HEK293 (cell line): ENCODE data around the gene CALML4.

Source experiments
- CTCF ChIA-PET: fragments of 350-600 bp; formaldehyde crosslinking; extraction: SDS; loops from one replicate; lab custom pipeline; 2021; ENCODE audit warnings: antibody characterized with exemption; lab: Yijun Ruan, JAX
- POLR2A ChIA-PET: fragments of 300-600 bp; formaldehyde crosslinking; extraction: SDS; loops from one replicate; lab custom pipeline; 2020; ENCODE audit warnings: antibody characterized with exemption, inconsistent platforms; lab: Yijun Ruan, JAX
- H3K27ac ChIP-seq: fragments of 200-500 bp; sonication (Bioruptor generic); 2 replicates; pipeline ENCODE4 v1.5.1; 2014; ENCODE audit warnings: low read depth, low read length, control low read depth, inconsistent platforms; ENCODE audit errors: extremely low read depth
- H3K36me3 ChIP-seq, 2 experiments: fragments of 200-500 bp in 1 of 2; sonication (Bioruptor generic) in 1 of 2; 1 replicate in 1 of 2; 2 replicates in 1 of 2; pipeline ENCODE4 v1.5.1; 2014 to 2017; ENCODE audit warnings: inconsistent platforms in 2 of 2, low read length in 2 of 2; ENCODE audit not compliant: control insufficient read depth in 2 of 2, insufficient read depth in 1 of 2
- H3K4me1 ChIP-seq: fragments of 200-500 bp; sonication (Bioruptor generic); 2 replicates; pipeline ENCODE4 v1.5.1; 2014; ENCODE audit warnings: mild to moderate bottlenecking, low read length, inconsistent platforms; ENCODE audit not compliant: control insufficient read depth, insufficient read depth
- H3K4me3 ChIP-seq: 2 replicates; pipeline ENCODE4 v1.5.1; 2011; ENCODE audit warnings: low read depth, mild to moderate bottlenecking, control low read depth, low read length, moderate library complexity
- H3K9me3 ChIP-seq: fragments of 200-500 bp; sonication (Bioruptor generic); 2 replicates; pipeline ENCODE4 v1.5.1; 2014; ENCODE audit warnings: low read depth, low read length, inconsistent platforms; ENCODE audit not compliant: control insufficient read depth, insufficient read depth
- GLIS1 ChIP-seq: fragments of 450-650 bp; formaldehyde crosslinking; IDR thresholded peaks from 2 replicates; pipeline ENCODE4 v1.5.1; 2016; ENCODE audit warnings: missing biosample characterization, missing genetic modification characterization
- PRDM1 ChIP-seq: fragments of 450-650 bp; formaldehyde crosslinking; IDR thresholded peaks from 2 replicates; pipeline ENCODE4; 2016; ENCODE audit warnings: missing biosample characterization, missing genetic modification characterization
- ZNF146 ChIP-seq: fragments of 450-650 bp; formaldehyde crosslinking; IDR thresholded peaks from 2 replicates; pipeline ENCODE4 v1.5.1; 2016; ENCODE audit warnings: missing biosample characterization, missing genetic modification characterization
- ZNF2 ChIP-seq: fragments of 450-650 bp; formaldehyde crosslinking; IDR thresholded peaks from 2 replicates; pipeline ENCODE4 v1.5.1; 2016; ENCODE audit warnings: missing biosample characterization, missing genetic modification characterization
- ZNF24 ChIP-seq: fragments of 450-650 bp; formaldehyde crosslinking; IDR thresholded peaks from 2 replicates; pipeline ENCODE4 v1.5.1; 2016; ENCODE audit warnings: missing biosample characterization, missing genetic modification characterization
- ZNF549 ChIP-seq: fragments of 450-650 bp; IDR thresholded peaks from 2 replicates; pipeline ENCODE4 v1.5.1; 2018; ENCODE audit warnings: missing biosample characterization, missing genetic modification characterization, mild to moderate bottlenecking, inconsistent platforms, moderate library complexity
- ZNF654 ChIP-seq: fragments of 450-650 bp; formaldehyde crosslinking; IDR thresholded peaks from 2 replicates; pipeline ENCODE4 v1.5.1; 2016; ENCODE audit warnings: low read depth, missing biosample characterization, missing genetic modification characterization
- ZNF660 ChIP-seq: fragments of 450-650 bp; IDR thresholded peaks from 2 replicates; pipeline ENCODE4 v1.5.1; 2018; ENCODE audit warnings: missing biosample characterization, mild to moderate bottlenecking, missing genetic modification characterization
- ZNF677 ChIP-seq: fragments of 450-650 bp; IDR thresholded peaks from 2 replicates; pipeline ENCODE4 v1.5.0; 2018; ENCODE audit warnings: missing biosample characterization, mild to moderate bottlenecking, missing genetic modification characterization, moderate library complexity
- TF ChIP-seq, protein P1 (sequence below): fragments of 450-650 bp; formaldehyde crosslinking; IDR thresholded peaks from 2 replicates; pipeline ENCODE4 v1.5.1; 2016; ENCODE audit warnings: missing biosample characterization, missing genetic modification characterization
- TF ChIP-seq, protein P2 (sequence below): fragments of 450-650 bp; formaldehyde crosslinking; IDR thresholded peaks from 2 replicates; pipeline ENCODE4 v1.5.1; 2016; ENCODE audit warnings: missing biosample characterization, missing genetic modification characterization, low read depth
- TF ChIP-seq, protein P3 (sequence below): fragments of 450-650 bp; formaldehyde crosslinking; IDR thresholded peaks from 2 replicates; pipeline ENCODE4 v1.5.1; 2016; ENCODE audit warnings: missing biosample characterization, missing genetic modification characterization
- TF ChIP-seq, protein P4 (sequence below): fragments of 450-650 bp; formaldehyde crosslinking; IDR thresholded peaks from 2 replicates; pipeline ENCODE4 v1.5.1; 2016; ENCODE audit warnings: missing biosample characterization, missing genetic modification characterization

The CALML4 gene, protein sequence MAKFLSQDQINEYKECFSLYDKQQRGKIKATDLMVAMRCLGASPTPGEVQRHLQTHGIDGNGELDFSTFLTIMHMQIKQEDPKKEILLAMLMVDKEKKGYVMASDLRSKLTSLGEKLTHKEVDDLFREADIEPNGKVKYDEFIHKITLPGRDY

DNA sequence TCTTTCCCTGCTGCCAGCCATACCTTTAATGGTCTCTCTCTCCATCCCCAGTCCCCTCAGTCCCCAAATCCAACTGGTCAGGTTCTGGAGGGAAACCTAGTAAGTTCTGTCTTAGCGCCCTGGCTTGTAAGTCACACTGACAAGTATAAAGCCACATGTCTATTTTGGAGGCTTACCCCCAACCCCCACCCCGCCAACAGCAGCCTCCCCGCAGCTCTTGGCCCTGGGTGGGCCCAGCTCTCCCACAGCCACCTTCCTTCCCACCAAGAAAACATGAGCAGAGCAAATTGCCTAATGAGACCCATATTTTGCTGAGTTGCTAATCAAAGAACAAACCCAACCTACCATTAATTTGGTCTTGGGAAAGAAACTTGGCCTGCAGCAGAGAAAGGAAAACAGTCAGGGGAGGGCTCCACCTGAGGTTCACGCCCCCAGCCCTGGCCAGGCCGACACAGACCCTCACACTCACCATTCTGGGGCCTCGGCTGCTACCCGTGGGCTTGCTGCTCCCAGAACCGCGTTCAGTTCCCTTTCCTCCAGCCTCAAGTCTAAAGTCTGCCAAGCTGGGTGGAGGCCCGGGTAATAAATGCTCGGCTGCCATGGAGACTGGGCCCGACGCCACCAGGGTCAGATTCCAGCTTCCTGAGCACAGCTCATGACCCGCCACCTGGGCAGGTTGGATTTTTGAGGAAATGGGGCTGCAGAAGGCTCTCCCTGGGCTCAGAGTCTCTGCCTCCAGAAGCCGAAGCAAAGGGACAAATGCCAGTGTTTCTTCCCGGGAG, at the start of gene CALML4:
TSS of gene CALML4 (minus strand) at position 557 of the 782 bp plus-strand sequence. CDS start at position 472, 85 bp downstream.
- H3K4me1 ChIP-seq, result no peaks in the 10 kb centered on the region
- no peaks in the 10 kb centered on the region for H3K9me3 ChIP-seq
- TF ChIP-seq GLIS1 (tag by site-specific recombination), result peak; percentile 47; the same call in 1 of the 2 replicates
- TF ChIP-seq, protein P1, sequence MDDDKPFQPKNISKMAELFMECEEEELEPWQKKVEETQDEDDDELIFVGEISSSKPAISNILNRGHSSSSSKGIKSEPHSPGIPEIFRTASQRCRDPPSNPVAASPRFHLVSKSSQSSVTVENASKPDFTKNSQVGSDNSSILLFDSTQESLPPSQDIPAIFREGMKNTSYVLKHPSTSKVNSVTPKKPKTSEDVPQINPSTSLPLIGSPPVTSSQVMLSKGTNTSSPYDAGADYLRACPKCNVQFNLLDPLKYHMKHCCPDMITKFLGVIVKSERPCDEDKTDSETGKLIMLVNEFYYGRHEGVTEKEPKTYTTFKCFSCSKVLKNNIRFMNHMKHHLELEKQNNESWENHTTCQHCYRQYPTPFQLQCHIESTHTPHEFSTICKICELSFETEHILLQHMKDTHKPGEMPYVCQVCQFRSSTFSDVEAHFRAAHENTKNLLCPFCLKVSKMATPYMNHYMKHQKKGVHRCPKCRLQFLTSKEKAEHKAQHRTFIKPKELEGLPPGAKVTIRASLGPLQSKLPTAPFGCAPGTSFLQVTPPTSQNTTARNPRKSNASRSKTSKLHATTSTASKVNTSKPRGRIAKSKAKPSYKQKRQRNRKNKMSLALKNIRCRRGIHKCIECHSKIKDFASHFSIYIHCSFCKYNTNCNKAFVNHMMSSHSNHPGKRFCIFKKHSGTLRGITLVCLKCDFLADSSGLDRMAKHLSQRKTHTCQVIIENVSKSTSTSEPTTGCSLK (tag by site-specific recombination), result no peak
- CTCF ChIA-PET, result no interaction called here
- no peak within 1 kb of the TSS for H3K27ac ChIP-seq
- POLR2A ChIA-PET, result interaction anchor here (0.6 kb wide), 1 partner anchor 229 kb away, joined by 3 read pairs; no protein-coding TSS in a partner anchor
- no peak within 1 kb of the TSS for H3K4me3 ChIP-seq
- H3K36me3 ChIP-seq, result peaks cover 0 to 26% of the 10 kb centered on the region in 2 experiments; a peak in 1 of 3 replicates

DNA sequence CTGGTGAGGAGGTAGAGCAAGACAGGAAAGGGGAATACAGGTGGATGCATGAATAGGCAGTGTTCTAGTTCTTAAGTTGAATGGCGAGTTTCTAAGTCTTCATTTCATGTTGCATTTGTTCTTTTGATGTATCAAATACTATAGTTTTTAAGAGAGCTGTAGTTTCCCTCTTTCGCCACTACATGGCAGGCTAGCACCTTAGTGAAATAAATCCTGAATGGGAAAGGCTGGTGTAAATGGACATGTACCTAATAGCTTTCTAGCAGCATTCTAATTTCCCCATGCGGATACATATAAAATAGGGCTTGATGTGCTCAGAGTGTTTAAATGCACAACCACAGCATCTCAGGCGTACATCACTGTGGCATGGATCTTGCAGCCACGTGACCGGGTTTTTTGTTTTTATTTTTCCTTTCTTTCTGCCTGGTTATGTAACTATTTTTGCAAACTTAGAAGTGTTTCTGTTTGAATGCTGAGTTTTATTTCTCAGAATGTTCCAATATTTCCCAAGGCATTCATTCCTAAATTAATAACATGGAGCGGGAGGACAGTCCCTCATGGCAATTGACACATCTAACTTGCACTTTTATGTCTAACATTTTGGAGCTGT, 47.9 kb upstream of the CALML4 start:
- no peaks in the 10 kb centered on the region; the same call in 1 of the 2 replicates for H3K9me3 ChIP-seq
- 0 out of 2 replicates have a peak, but pooled peaks cover 2% of the 10 kb centered on the region for H3K4me1 ChIP-seq
- TF ChIP-seq ZNF660 (peak; percentile 74), ZNF2 (tag by site-specific recombination) (peak; percentile 57; the same call in 1 of the 2 replicates), ZNF24 (tag by site-specific recombination) (0 out of 2 replicates have a peak, but pooled peaks have one; percentile 43), ZNF677 (tag by site-specific recombination) (no peak), ZNF654 (peak; percentile 93), ZNF549 (tag by site-specific recombination) (no peak), PRDM1 (tag by site-specific recombination) (peak; percentile 89)
- TF ChIP-seq, protein P2, sequence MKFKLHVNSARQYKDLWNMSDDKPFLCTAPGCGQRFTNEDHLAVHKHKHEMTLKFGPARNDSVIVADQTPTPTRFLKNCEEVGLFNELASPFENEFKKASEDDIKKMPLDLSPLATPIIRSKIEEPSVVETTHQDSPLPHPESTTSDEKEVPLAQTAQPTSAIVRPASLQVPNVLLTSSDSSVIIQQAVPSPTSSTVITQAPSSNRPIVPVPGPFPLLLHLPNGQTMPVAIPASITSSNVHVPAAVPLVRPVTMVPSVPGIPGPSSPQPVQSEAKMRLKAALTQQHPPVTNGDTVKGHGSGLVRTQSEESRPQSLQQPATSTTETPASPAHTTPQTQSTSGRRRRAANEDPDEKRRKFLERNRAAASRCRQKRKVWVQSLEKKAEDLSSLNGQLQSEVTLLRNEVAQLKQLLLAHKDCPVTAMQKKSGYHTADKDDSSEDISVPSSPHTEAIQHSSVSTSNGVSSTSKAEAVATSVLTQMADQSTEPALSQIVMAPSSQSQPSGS, result no peak
- TF ChIP-seq, protein P3, sequence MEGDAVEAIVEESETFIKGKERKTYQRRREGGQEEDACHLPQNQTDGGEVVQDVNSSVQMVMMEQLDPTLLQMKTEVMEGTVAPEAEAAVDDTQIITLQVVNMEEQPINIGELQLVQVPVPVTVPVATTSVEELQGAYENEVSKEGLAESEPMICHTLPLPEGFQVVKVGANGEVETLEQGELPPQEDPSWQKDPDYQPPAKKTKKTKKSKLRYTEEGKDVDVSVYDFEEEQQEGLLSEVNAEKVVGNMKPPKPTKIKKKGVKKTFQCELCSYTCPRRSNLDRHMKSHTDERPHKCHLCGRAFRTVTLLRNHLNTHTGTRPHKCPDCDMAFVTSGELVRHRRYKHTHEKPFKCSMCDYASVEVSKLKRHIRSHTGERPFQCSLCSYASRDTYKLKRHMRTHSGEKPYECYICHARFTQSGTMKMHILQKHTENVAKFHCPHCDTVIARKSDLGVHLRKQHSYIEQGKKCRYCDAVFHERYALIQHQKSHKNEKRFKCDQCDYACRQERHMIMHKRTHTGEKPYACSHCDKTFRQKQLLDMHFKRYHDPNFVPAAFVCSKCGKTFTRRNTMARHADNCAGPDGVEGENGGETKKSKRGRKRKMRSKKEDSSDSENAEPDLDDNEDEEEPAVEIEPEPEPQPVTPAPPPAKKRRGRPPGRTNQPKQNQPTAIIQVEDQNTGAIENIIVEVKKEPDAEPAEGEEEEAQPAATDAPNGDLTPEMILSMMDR (tag by site-specific recombination), result peak; percentile 80
- POLR2A ChIA-PET, result interaction anchor here (0.6 to 1.4 kb wide), 8 partner anchors 9 to 1985 kb away, joined by 3 to 12 read pairs (median 3); partner anchors contain the start of gene FEM1B
- no peaks in the 10 kb centered on the region for H3K36me3 ChIP-seq
- no peak overlapping the region for H3K27ac ChIP-seq
- no peak overlapping the region for H3K4me3 ChIP-seq
- CTCF ChIA-PET, result interaction anchor here (0.5 to 7.8 kb wide), 55 partner anchors 8 to 1111 kb away, joined by 3 to 158 read pairs (median 4); partner anchors contain the start of genes CLN6, FEM1B and ITGA11

DNA sequence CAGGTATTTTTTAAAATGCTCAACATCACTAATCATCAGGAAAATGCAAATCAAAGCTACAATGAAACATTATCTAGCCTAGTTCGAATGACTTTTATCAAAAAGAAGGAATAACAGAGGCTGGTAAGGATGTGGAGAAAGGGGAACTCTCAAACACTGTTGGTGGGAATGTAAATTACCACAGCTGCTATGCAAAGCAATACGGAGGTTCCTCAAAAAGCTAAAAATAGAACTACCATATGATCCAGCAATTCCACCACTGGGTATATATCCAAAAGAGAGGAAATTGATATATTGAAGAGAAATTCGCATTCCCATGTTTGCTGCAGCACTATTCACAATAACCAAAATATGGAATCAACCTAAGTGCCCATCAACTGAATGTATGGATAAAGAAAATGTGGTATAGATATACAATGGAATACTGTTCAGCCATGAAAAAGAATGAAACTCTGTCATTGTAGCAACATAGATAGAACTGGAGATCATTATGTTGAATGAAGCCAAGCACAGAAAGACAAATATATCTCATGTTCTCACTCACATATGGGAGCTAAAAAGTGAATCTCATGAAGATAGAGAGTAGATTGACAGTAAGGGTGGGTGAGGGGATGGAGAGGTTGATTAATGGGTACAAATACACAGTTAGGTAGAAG, 44.1 kb upstream of the CALML4 start:
- H3K4me1 ChIP-seq, result 0 out of 2 replicates have a peak, but pooled peaks cover 2% of the 10 kb centered on the region
- H3K27ac ChIP-seq, result no peak overlapping the region
- H3K36me3 ChIP-seq, result no peaks in the 10 kb centered on the region
- ChIA-PET CTCF (interaction anchor here (0.8 to 7.8 kb wide), 2 partner anchors 57 to 290 kb away, joined by 3 to 158 read pairs; no protein-coding TSS in a partner anchor), POLR2A (no interaction called here)
- no peak overlapping the region for H3K4me3 ChIP-seq
- no peaks in the 10 kb centered on the region; the same call in none of the 2 replicates for H3K9me3 ChIP-seq
- TF ChIP-seq ZNF146, result peak; percentile 40
- TF ChIP-seq, protein P4, sequence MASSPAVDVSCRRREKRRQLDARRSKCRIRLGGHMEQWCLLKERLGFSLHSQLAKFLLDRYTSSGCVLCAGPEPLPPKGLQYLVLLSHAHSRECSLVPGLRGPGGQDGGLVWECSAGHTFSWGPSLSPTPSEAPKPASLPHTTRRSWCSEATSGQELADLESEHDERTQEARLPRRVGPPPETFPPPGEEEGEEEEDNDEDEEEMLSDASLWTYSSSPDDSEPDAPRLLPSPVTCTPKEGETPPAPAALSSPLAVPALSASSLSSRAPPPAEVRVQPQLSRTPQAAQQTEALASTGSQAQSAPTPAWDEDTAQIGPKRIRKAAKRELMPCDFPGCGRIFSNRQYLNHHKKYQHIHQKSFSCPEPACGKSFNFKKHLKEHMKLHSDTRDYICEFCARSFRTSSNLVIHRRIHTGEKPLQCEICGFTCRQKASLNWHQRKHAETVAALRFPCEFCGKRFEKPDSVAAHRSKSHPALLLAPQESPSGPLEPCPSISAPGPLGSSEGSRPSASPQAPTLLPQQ, result no peak
